ENCODE results near the gene ME3. TPM values are rescaled to one million over a fixed set of nuclear protein-coding genes. Genes with fewer than 3 reads are reported as not detected.

The ME3 gene
- total RNA-seq, 1 experiment from 2014 or later = 0.30 TPM

DNA sequence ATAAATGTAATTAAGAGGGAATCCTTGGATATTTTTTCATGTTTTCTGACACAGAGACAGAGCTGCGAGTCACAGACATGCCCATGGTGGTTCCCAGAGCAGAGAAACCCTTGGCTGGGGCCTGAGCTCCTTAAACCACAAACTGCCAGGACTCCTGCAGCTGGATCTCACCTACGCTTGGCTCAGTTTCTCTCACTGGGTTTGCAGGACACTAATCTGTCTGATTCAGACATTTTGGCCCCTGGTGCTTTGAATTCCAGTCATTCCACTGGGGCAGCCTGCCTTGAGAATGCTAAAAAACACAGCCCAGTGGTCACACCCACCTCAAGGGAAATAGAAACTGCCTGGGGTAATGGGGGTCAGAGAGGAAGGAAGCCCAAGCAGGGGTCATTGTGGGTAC lies 175.1 kb downstream of the ME3 start:
- Histone ChIP-seq H3K9ac (ENCODE audit: low read length) (no peak overlapping the region), H3K79me2 (ENCODE audit: insufficient read depth, low read length) (no peaks in the 10 kb centered on the region), H3K4me2 (ENCODE audit: low read length) (no peak overlapping the region), H3K4me1 (ENCODE audit: control insufficient read depth in 1 of 2, insufficient read depth in 2 of 2, low read length in 2 of 2) (no peaks in the 10 kb centered on the region; a peak in 1 of 4 replicates), H3K9me3 (ENCODE audit: control insufficient read depth in 1 of 2, insufficient read depth in 1 of 2, low read depth in 1 of 2, low read length in 2 of 2) (no peaks in the 10 kb centered on the region), H3K4me3 (replicated peaks in 1 of 2; ENCODE audit: low read depth in 1 of 2, low read length in 2 of 2) (no peak overlapping the region), H4K20me1 (ENCODE audit: insufficient read depth) (no peaks in the 10 kb centered on the region), H3K27me3 (ENCODE audit: insufficient read depth, low read length) (no peaks in the 10 kb centered on the region), H3K36me3 (ENCODE audit: control insufficient read depth in 1 of 2, insufficient read depth in 2 of 2, low read length in 2 of 2) (no peaks in the 10 kb centered on the region), H3K9me2 (ENCODE audit: insufficient read depth) (no peaks in the 10 kb centered on the region), H3K27ac (ENCODE audit: low read depth, low read length) (no peak overlapping the region), H2AFZ (ENCODE audit: low read depth, low read length, poor library complexity, severe bottlenecking) (no peak overlapping the region)
- RAD21 ChIA-PET (ENCODE audit: low non-redundant PET in 1 of 2, low total read pairs in 2 of 2, uncharacterized antibody in 2 of 2, unreplicated experiment in 2 of 2) = no interaction called here
- DNase-seq (ENCODE audit: low read depth, low spot score) (no peak), ATAC-seq (no peak)
- intact Hi-C loops (cut with micrococcal nuclease) = no loop called here
- POLR2A ChIA-PET = interaction anchor here (1.6 kb wide), 1 partner anchor 13 kb away, joined by 3 read pairs; no protein-coding TSS in a partner anchor
- BruUV-seq (replicated peaks) = no TSS peak
- TF ChIP-seq, protein P1, sequence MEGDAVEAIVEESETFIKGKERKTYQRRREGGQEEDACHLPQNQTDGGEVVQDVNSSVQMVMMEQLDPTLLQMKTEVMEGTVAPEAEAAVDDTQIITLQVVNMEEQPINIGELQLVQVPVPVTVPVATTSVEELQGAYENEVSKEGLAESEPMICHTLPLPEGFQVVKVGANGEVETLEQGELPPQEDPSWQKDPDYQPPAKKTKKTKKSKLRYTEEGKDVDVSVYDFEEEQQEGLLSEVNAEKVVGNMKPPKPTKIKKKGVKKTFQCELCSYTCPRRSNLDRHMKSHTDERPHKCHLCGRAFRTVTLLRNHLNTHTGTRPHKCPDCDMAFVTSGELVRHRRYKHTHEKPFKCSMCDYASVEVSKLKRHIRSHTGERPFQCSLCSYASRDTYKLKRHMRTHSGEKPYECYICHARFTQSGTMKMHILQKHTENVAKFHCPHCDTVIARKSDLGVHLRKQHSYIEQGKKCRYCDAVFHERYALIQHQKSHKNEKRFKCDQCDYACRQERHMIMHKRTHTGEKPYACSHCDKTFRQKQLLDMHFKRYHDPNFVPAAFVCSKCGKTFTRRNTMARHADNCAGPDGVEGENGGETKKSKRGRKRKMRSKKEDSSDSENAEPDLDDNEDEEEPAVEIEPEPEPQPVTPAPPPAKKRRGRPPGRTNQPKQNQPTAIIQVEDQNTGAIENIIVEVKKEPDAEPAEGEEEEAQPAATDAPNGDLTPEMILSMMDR (IDR thresholded peaks at IDR 0.05 in 2 of 3, conservative IDR thresholded peaks at IDR 0.05 in 1 of 3; ENCODE audit: borderline replicate concordance in 1 of 3, insufficient read depth in 1 of 3, low read depth in 2 of 3, low read length in 2 of 3) = no peak
- TF ChIP-seq JUND (IDR thresholded peaks at IDR 0.05) (no peak), ELF1 (IDR thresholded peaks at IDR 0.05; ENCODE audit: borderline replicate concordance, low read depth) (no peak), SRF (IDR thresholded peaks at IDR 0.05; ENCODE audit: low read depth) (no peak), POLR2AphosphoS5 (IDR thresholded peaks at IDR 0.05; ENCODE audit: low read depth, low read length) (no peak), ZFX (IDR thresholded peaks at IDR 0.05) (no peak), SIN3A (IDR thresholded peaks at IDR 0.05; ENCODE audit: low read depth) (no peak), POLR2A (IDR thresholded peaks at IDR 0.05; ENCODE audit: borderline replicate concordance, extremely low read depth, insufficient read depth, insufficient read length) (no peak), EZH2phosphoT487 (IDR thresholded peaks at IDR 0.05; ENCODE audit: borderline replicate concordance) (no peak), EZH2 (IDR thresholded peaks at IDR 0.05) (no peak), ZNF274 (IDR thresholded peaks at IDR 0.05; ENCODE audit: low read depth, low read length) (no peak), REST (IDR thresholded peaks at IDR 0.05; ENCODE audit: low read depth) (no peak), SP1 (IDR thresholded peaks at IDR 0.05; ENCODE audit: low read depth) (no peak), RAD21 (IDR thresholded peaks at IDR 0.05; ENCODE audit: low read depth) (no peak)
- TF ChIP-seq, protein P2, sequence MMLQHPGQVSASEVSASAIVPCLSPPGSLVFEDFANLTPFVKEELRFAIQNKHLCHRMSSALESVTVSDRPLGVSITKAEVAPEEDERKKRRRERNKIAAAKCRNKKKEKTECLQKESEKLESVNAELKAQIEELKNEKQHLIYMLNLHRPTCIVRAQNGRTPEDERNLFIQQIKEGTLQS (IDR thresholded peaks at IDR 0.05) = no peak
- TF ChIP-seq, protein P3, sequence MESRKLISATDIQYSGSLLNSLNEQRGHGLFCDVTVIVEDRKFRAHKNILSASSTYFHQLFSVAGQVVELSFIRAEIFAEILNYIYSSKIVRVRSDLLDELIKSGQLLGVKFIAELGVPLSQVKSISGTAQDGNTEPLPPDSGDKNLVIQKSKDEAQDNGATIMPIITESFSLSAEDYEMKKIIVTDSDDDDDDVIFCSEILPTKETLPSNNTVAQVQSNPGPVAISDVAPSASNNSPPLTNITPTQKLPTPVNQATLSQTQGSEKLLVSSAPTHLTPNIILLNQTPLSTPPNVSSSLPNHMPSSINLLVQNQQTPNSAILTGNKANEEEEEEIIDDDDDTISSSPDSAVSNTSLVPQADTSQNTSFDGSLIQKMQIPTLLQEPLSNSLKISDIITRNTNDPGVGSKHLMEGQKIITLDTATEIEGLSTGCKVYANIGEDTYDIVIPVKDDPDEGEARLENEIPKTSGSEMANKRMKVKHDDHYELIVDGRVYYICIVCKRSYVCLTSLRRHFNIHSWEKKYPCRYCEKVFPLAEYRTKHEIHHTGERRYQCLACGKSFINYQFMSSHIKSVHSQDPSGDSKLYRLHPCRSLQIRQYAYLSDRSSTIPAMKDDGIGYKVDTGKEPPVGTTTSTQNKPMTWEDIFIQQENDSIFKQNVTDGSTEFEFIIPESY (IDR thresholded peaks at IDR 0.05; ENCODE audit: extremely low read depth, insufficient replicate concordance, low read length) = no peak
- CTCF ChIA-PET = no interaction called here

Measured in HCT116 (cell line).